GM12878 (cell line): ENCODE data around the gene AHCYL2. TPM values are rescaled to one million over a fixed set of nuclear protein-coding genes. Genes with fewer than 3 reads are reported as not detected.

ENCODE experiments used
- ATAC-seq: fragments of 200-7000 bp; cut with Tn5 transposase; 3 replicates; pipeline ENCODE4 v1.9.1; 2020; ENCODE audit warnings: mild to moderate bottlenecking, moderate library complexity
- BruUV-seq: library from RNA; stranded (reverse); fragments of 400-500 nt; replicated peaks from 2 replicates; lab custom pipeline; 2021; lab: Mats Ljungman, UMichigan
- CTCF ChIA-PET: fragments of 300-600 bp; sonication (Branson Sonifier 250); formaldehyde crosslinking; extraction: SDS; loops from one replicate; lab custom pipeline; 2021; ENCODE audit warnings: inconsistent platforms; lab: Yijun Ruan, JAX
- POLR2A ChIA-PET: fragments of 350-600 bp; formaldehyde crosslinking; extraction: SDS; loops from one replicate; lab custom pipeline; 2021; ENCODE audit warnings: inconsistent platforms; lab: Charles Lee
- RAD21 ChIA-PET: fragments of 300-600 bp; sonication (Branson Sonifier 250); formaldehyde crosslinking; loops from one replicate; lab custom pipeline; 2023; ENCODE audit warnings: antibody characterized with exemption; ENCODE audit not compliant: unreplicated experiment; lab: Charles Lee
- SMC1A ChIA-PET: fragments of 300-600 bp; sonication (Branson Sonifier 250); formaldehyde crosslinking; loops from one replicate; lab custom pipeline; 2023; ENCODE audit not compliant: unreplicated experiment, uncharacterized antibody; lab: Charles Lee
- DNase-seq: peaks from one replicate; pipeline ENCODE4 v3.0.0-alpha.2; 2011; ENCODE audit warnings: low read depth, low spot score
- FAIRE-seq: peaks from 3 replicates; lab custom pipeline; 2011; peaks lifted over from hg19 to GRCh38; lab: Jason Lieb, UNC
- H2AFZ ChIP-seq: 2 replicates; pipeline ENCODE4 v1.6.0; 2011; ENCODE audit warnings: low read depth, low read length, control low read depth; ENCODE audit not compliant: control insufficient read depth
- H3K27ac ChIP-seq: 2 replicates; pipeline ENCODE4 v1.5.1; 2011; ENCODE audit warnings: control low read depth; ENCODE audit not compliant: control insufficient read depth, insufficient read depth
- H3K27me3 ChIP-seq, 2 experiments: replicated peaks in 1 of 2; 2 replicates each; pipeline versions ENCODE4 v1.6.0 to v1.6.1; 2011; ENCODE audit warnings: low read length in 1 of 2; ENCODE audit not compliant: control insufficient read depth in 2 of 2, insufficient read depth in 2 of 2
- H3K36me3 ChIP-seq, 2 experiments: 2 replicates each; pipeline ENCODE4 v1.5.1; 2011; ENCODE audit warnings: low read length in 1 of 2; ENCODE audit not compliant: control insufficient read depth in 2 of 2, insufficient read depth in 2 of 2
- H3K4me1 ChIP-seq: 2 replicates; pipeline ENCODE4 v1.6.1; 2011; ENCODE audit warnings: mild to moderate bottlenecking, low read length, moderate library complexity, mixed read lengths; ENCODE audit not compliant: control insufficient read depth, insufficient read depth
- H3K4me2 ChIP-seq: 2 replicates; pipeline ENCODE4 v1.6.0; 2011; ENCODE audit warnings: control low read depth; ENCODE audit not compliant: control insufficient read depth, insufficient read depth
- H3K4me3 ChIP-seq: fragments of 200-600 bp; sonication (generic); 2 replicates; pipeline ENCODE4 v1.5.1; 2016
- H3K79me2 ChIP-seq: 2 replicates; pipeline ENCODE4 v1.6.0; 2011; ENCODE audit warnings: low read length; ENCODE audit not compliant: control insufficient read depth, insufficient read depth
- H3K9ac ChIP-seq: 2 replicates; pipeline ENCODE4 v1.8.0; 2011; ENCODE audit warnings: low read length, control low read depth, mixed read lengths; ENCODE audit not compliant: control insufficient read depth, insufficient read depth
- H3K9me3 ChIP-seq: replicated peaks from 3 replicates; pipeline ENCODE4 v1.5.1; 2011; ENCODE audit warnings: mild to moderate bottlenecking, low read length; ENCODE audit not compliant: control insufficient read depth, insufficient read depth
- H4K20me1 ChIP-seq: 2 replicates; pipeline ENCODE4 v1.6.0; 2011; ENCODE audit not compliant: control insufficient read depth, insufficient read depth
- CEBPZ ChIP-seq: fragments of 150-350 bp; IDR thresholded peaks from 2 replicates; pipeline ENCODE4 v1.6.1; 2016; ENCODE audit warnings: low read depth, low read length
- E2F4 ChIP-seq: IDR thresholded peaks from 2 replicates; pipeline ENCODE4 v1.6.1; 2012; ENCODE audit warnings: low read depth, low read length, improper control_type of control experiment
- IRF4 ChIP-seq: IDR thresholded peaks from 2 replicates; pipeline ENCODE4 v1.6.1; 2011; ENCODE audit warnings: low read depth, low read length
- NR2C1 ChIP-seq: fragments of 450-650 bp; IDR thresholded peaks from 2 replicates; pipeline ENCODE4 v1.6.1; 2017; ENCODE audit warnings: antibody characterized with exemption, mild to moderate bottlenecking, moderate library complexity
- STAT3 ChIP-seq: IDR thresholded peaks from 2 replicates; pipeline ENCODE4 v1.6.1; 2011; ENCODE audit warnings: low read depth, low read length, improper control_type of control experiment
- ZNF592 ChIP-seq: fragments of 450-650 bp; IDR thresholded peaks from 2 replicates; pipeline ENCODE4 v1.6.1; 2017; ENCODE audit warnings: mild to moderate bottlenecking, moderate library complexity
- ZZZ3 ChIP-seq: IDR thresholded peaks from 2 replicates; pipeline ENCODE4 v1.6.1; 2011; ENCODE audit warnings: low read depth; ENCODE audit not compliant: control insufficient read depth, insufficient read length
- WGBS: methylation state at CpG from one replicate; pipeline ENCODE4 v1.1.6; 2016; ENCODE audit warnings: low lambda C conversion rate; ENCODE audit not compliant: insufficient replicate concordance, insufficient coverage; ENCODE audit errors: missing lambda C conversion rate; 5-methylcytosine and 5-hydroxymethylcytosine counted together
- in situ Hi-C: fragments of 300-500 bp; cut with MboI; formaldehyde crosslinking; loops from 9 replicates; pipeline ENCODE4 v1.14.3; 2018; ENCODE audit warnings: mixed read lengths
- intact Hi-C: fragments of 100-400 bp; cut with micrococcal nuclease; formaldehyde crosslinking; loops from one replicate; pipeline ENCODE4 v1.14.2; 2022; ENCODE audit not compliant: unreplicated experiment
- polyA plus RNA-seq, 11 experiments: library from polyadenylated mRNA; depleted of rRNA in 4 of 11; unstranded in 6 of 11; stranded (reverse) in 5 of 11; fragments of >200 nt; fragmentation: Nextera tagmentation in 4 of 11; fragmentation: Illumina TruSeq in 1 of 11; extraction: Ambion mirVana in 4 of 11; extraction: Trizol in 1 of 11; gene quantifications; 1 replicate in 1 of 11; 2 replicates in 10 of 11; pipeline versions ENCODE4 v1.2.1 to v1.2.3, GENCODE V29; 2011 to 2016; ENCODE audit warnings: inconsistent platforms in 2 of 11, missing spikeins in 2 of 11, low read depth in 1 of 11
- total RNA-seq, 4 experiments: library from RNA; depleted of rRNA in 3 of 4; stranded (reverse); fragments of >200 nt in 3 of 4; fragmentation: Illumina TruSeq in 1 of 4; extraction: Trizol in 1 of 4; gene quantifications; 2 replicates each; pipeline versions ENCODE4 v1.2.1 to v1.2.3, GENCODE V29; 2013 to 2021

Gene AHCYL2
- total and polyA plus RNA-seq, 10 of the 15 experiments (the other 5 are each of a cell fraction or from before 2014, with no cell fraction given), result 1.7 to 29.1 (median 5.4) TPM

- TF ChIP-seq ZNF592, result no peak
These were observed 229.4 kb downstream of the AHCYL2 start (continued) for GRCh38 chr7:129454249-129454551.

GRCh38 chr7:129456421-129456820 is 231.6 kb downstream of the AHCYL2 start:
- in situ Hi-C loops, result no loop called here
- POLR2A ChIA-PET, result no interaction called here
- BruUV-seq, result no TSS peak
- intact Hi-C loops, result no loop called here
- CTCF ChIA-PET, result no interaction called here
- Histone ChIP-seq H3K9me3 (no peaks in the 10 kb centered on the region), H4K20me1 (no peaks in the 10 kb centered on the region), H3K4me3 (no peak overlapping the region), H2AFZ (no peak overlapping the region), H3K27ac (no peak overlapping the region), H3K9ac (no peak overlapping the region), H3K79me2 (no peaks in the 10 kb centered on the region), H3K36me3 (no peaks in the 10 kb centered on the region), H3K4me1 (no peaks in the 10 kb centered on the region), H3K27me3 (no peaks in the 10 kb centered on the region), H3K4me2 (no peak overlapping the region)
- DNase-seq (no peak), ATAC-seq (no peak), FAIRE-seq (no peak)
- 91% methylated on average over 7 of the region's 10 CpGs for WGBS
- SMC1A ChIA-PET, result no interaction called here
- TF ChIP-seq STAT3, result no peak
- TF ChIP-seq CEBPZ, result no peak
- no peak for TF ChIP-seq IRF4
- no peak for TF ChIP-seq ZZZ3
- TF ChIP-seq NR2C1, result no peak
- TF ChIP-seq E2F4, result no peak
- RAD21 ChIA-PET, result no interaction called here
